Activated CD8-positive, alpha-beta T cell treated with anti-CD3 and anti-CD28 coated beads for 36 hours (primary cell): ENCODE data around the gene ASIP. TPM values are rescaled to one million over a fixed set of nuclear protein-coding genes. Genes with fewer than 3 reads are reported as not detected.
A peak's percentile ranks its signal among the peaks of the same experiment; 100 is the strongest.

Source experiments
- ATAC-seq: fragments of 200-7000 bp; cut with Tn5 transposase; one replicate; pipeline ENCODE4 v1.10.0; 2021; ENCODE audit warnings: mild to moderate bottlenecking, moderate library complexity
- CTCF ChIA-PET: fragments of 350-600 bp; sonication (Branson Sonifier 250); formaldehyde crosslinking; loops from one replicate; lab custom pipeline; 2021; ENCODE audit warnings: antibody characterized with exemption; lab: Charles Lee
- POLR2A ChIA-PET: fragments of 350-600 bp; sonication (Branson Sonifier 250); formaldehyde crosslinking; loops from one replicate; lab custom pipeline; 2021; ENCODE audit warnings: antibody characterized with exemption; lab: Charles Lee
- DNase-seq: peaks from one replicate; pipeline ENCODE4 v3.0.0-alpha.2; 2020
- H3K27ac Mint-ChIP-seq: one replicate; pipeline ENCODE4 v1.8.0; 2021; ENCODE audit warnings: mild to moderate bottlenecking, mixed read lengths
- H3K27me3 Mint-ChIP-seq: one replicate; pipeline ENCODE4 v1.8.0; 2021; ENCODE audit warnings: mixed read lengths
- H3K36me3 Mint-ChIP-seq: one replicate; pipeline ENCODE4 v1.8.0; 2021; ENCODE audit warnings: low read depth, mixed read lengths
- H3K4me1 Mint-ChIP-seq: one replicate; pipeline ENCODE4 v1.8.0; 2021; ENCODE audit warnings: low read depth, mixed read lengths
- H3K4me3 Mint-ChIP-seq: one replicate; pipeline ENCODE4 v1.8.0; 2021; ENCODE audit warnings: mild to moderate bottlenecking, moderate library complexity, mixed read lengths
- H3K9me3 Mint-ChIP-seq: one replicate; pipeline ENCODE4 v1.8.0; 2021; ENCODE audit warnings: mixed read lengths
- CTCF ChIP-seq: fragments of 200-600 bp; IDR thresholded peaks from one replicate; pipeline ENCODE4 v1.8.0; 2022; ENCODE audit warnings: antibody characterized with exemption, mild to moderate bottlenecking
- intact Hi-C: fragments of 100-400 bp; cut with micrococcal nuclease; formaldehyde crosslinking; loops from one replicate; pipeline ENCODE4 v1.10.0; 2022
- total RNA-seq, 2 experiments: library from RNA; stranded (reverse); gene quantifications; one replicate each; pipeline ENCODE4 v1.2.3, GENCODE V29; 2021

The ASIP gene
- total RNA-seq, 2 experiments from 2014 or later: not detected

- H3K9me3 Mint-ChIP-seq: peaks cover 5% of the 10 kb centered on the region
- ChIA-PET CTCF (no interaction called here), POLR2A (no interaction called here)
- ATAC-seq (no peak), DNase-seq (no peak)
- H3K27me3 Mint-ChIP-seq: peaks cover 12% of the 10 kb centered on the region
- H3K4me1 Mint-ChIP-seq: no peaks in the 10 kb centered on the region
- intact Hi-C loops: no loop called here
- no peaks in the 10 kb centered on the region for H3K36me3 Mint-ChIP-seq
- no peak for TF ChIP-seq CTCF
- H3K27ac Mint-ChIP-seq: no peak overlapping the region
- H3K4me3 Mint-ChIP-seq: no peak overlapping the region
Measured at GRCh38 chr20:34209111-34209510, 32.1 kb upstream of the ASIP start.

- intact Hi-C loops: no loop called here
- ATAC-seq: no peak
- Mint-ChIP-seq H3K4me3 (no peak overlapping the region), H3K9me3 (peaks cover 5% of the 10 kb centered on the region), H3K36me3 (no peaks in the 10 kb centered on the region), H3K27ac (no peak overlapping the region), H3K27me3 (peaks cover 9% of the 10 kb centered on the region), H3K4me1 (no peaks in the 10 kb centered on the region)
- ChIA-PET CTCF (interaction anchor here (0.6 kb wide), 1 partner anchor 8 kb away, joined by 3 read pairs; no protein-coding TSS in a partner anchor), POLR2A (no interaction called here)
- DNase-seq: no peak
- no peak for TF ChIP-seq CTCF
Measured at GRCh38 chr20:34210271-34210670, 31.0 kb upstream of the ASIP start.

GRCh38 chr20:34211591-34211990, 29.6 kb upstream of the ASIP start:
- Mint-ChIP-seq H3K27me3 (peaks cover 6% of the 10 kb centered on the region), H3K4me3 (no peak overlapping the region), H3K9me3 (peaks cover 5% of the 10 kb centered on the region), H3K36me3 (no peaks in the 10 kb centered on the region), H3K27ac (no peak overlapping the region), H3K4me1 (peaks cover 6% of the 10 kb centered on the region)
- ChIA-PET POLR2A (no interaction called here), CTCF (no interaction called here)
- no peak for TF ChIP-seq CTCF
- intact Hi-C loops: no loop called here
- DNase-seq: no peak
- ATAC-seq: no peak

- H3K27me3 Mint-ChIP-seq: peaks cover 8% of the 10 kb centered on the region
- H3K27ac Mint-ChIP-seq: no peak overlapping the region
- no peak overlapping the region for H3K4me3 Mint-ChIP-seq
- TF ChIP-seq CTCF: no peak
- peaks cover 6% of the 10 kb centered on the region for H3K4me1 Mint-ChIP-seq
- intact Hi-C loops: no loop called here
- ATAC-seq (no peak), DNase-seq (no peak)
- H3K9me3 Mint-ChIP-seq: peaks cover 5% of the 10 kb centered on the region
- ChIA-PET POLR2A (no interaction called here), CTCF (no interaction called here)
- H3K36me3 Mint-ChIP-seq: no peaks in the 10 kb centered on the region
Measured at GRCh38 chr20:34213213-34213612, 28.0 kb upstream of the ASIP start.

GRCh38 chr20:34215711-34216381, 25.4 kb upstream of the ASIP start:
- DNase-seq (peak; percentile 77), ATAC-seq (peak; percentile 97)
- no peaks in the 10 kb centered on the region for H3K36me3 Mint-ChIP-seq
- H3K4me3 Mint-ChIP-seq: peak overlapping the region; percentile 57
- CTCF ChIA-PET: interaction anchor here (0.7 to 0.9 kb wide), 2 partner anchors 25 to 26 kb away, joined by 3 to 4 read pairs; no protein-coding TSS in a partner anchor
- H3K27me3 Mint-ChIP-seq: peaks cover 20% of the 10 kb centered on the region
- peaks cover 5% of the 10 kb centered on the region for H3K9me3 Mint-ChIP-seq
- POLR2A ChIA-PET: no interaction called here
- intact Hi-C loops: no loop called here
- H3K27ac Mint-ChIP-seq: no peak overlapping the region
- no peak for TF ChIP-seq CTCF
- peaks cover 6% of the 10 kb centered on the region for H3K4me1 Mint-ChIP-seq
